Limb (tissue), 2 donors: ENCODE data around the gene LTB4R.

Source experiments
- DNase-seq, 2 donors: peaks; one replicate each; pipeline ENCODE4 v3.0.0-alpha.2; 2016; ENCODE audit errors: extremely low spot score in 2 of 2

LTB4R gene

GRCh38 chr14:24299255-24300191 is 11.8 kb upstream of the LTB4R start, which contains the start of the genes DHRS1 and NOP9:
Gene DHRS1 (minus strand): TSS chr14:24299780. CDS start chr14:24299106, 674 bp downstream.
Gene NOP9 (plus strand): TSS chr14:24299850. CDS start chr14:24299955, 105 bp downstream.
- peak; percentile 91 to 96 for DNase-seq

GRCh38 chr14:24300326-24300980 is 10.8 kb upstream of the LTB4R start:
- DNase-seq: no peak

GRCh38 chr14:24304019-24304387 is 7.3 kb upstream of the LTB4R start:
- no peak for DNase-seq

- DNase-seq: no peak
Observed at GRCh38 chr14:24307156-24307574, 4.1 kb upstream of the LTB4R start.

- DNase-seq: peak; percentile 43 to 70
Observed at GRCh38 chr14:24307575-24308341, 3.5 kb upstream of the LTB4R start, which contains the start of gene CIDEB. Gene CIDEB (minus strand): TSS chr14:24307977. CDS start chr14:24307858, 119 bp downstream.

GRCh38 chr14:24308342-24309124 is 2.8 kb upstream of the LTB4R start:
- no peak for DNase-seq

- DNase-seq: no peak
Observed at GRCh38 chr14:24309538-24310264, 1.6 kb upstream of the LTB4R start, which contains the start of gene LTB4R2. Gene LTB4R2 (plus strand): TSS chr14:24310140. CDS start chr14:24310665, 525 bp downstream.

- no peak for DNase-seq
Observed at GRCh38 chr14:24310265-24310645, 1.0 kb upstream of the LTB4R start.

GRCh38 chr14:24311837-24312615 is 724 bp downstream of the LTB4R start:
- no peak for DNase-seq

GRCh38 chr14:24312736-24313507 is 1.6 kb downstream of the LTB4R start:
- DNase-seq: no peak

GRCh38 chr14:24313913-24314312 is 2.6 kb downstream of the LTB4R start:
- DNase-seq: no peak

GRCh38 chr14:24314377-24315193 is 3.3 kb downstream of the LTB4R start:
- DNase-seq: no peak

GRCh38 chr14:24315243-24315806 is 4.0 kb downstream of the LTB4R start:
- DNase-seq: no peak

GRCh38 chr14:24315807-24316596 is 4.7 kb downstream of the LTB4R start:
- DNase-seq: no peak

- no peak for DNase-seq
Observed at GRCh38 chr14:24316597-24316950, 5.3 kb downstream of the LTB4R start.

- no peak for DNase-seq
Observed at GRCh38 chr14:24317141-24317928, 6.0 kb downstream of the LTB4R start.
